GM19099 (cell line): ENCODE results near the gene MCHR2.

Experiments used
- POLR2A ChIP-seq: IDR thresholded peaks from 3 replicates; pipeline ENCODE4 v1.6.1; 2011; ENCODE audit warnings: low read depth; ENCODE audit not compliant: insufficient read length; ENCODE audit errors: extremely low read depth

Gene MCHR2, protein sequence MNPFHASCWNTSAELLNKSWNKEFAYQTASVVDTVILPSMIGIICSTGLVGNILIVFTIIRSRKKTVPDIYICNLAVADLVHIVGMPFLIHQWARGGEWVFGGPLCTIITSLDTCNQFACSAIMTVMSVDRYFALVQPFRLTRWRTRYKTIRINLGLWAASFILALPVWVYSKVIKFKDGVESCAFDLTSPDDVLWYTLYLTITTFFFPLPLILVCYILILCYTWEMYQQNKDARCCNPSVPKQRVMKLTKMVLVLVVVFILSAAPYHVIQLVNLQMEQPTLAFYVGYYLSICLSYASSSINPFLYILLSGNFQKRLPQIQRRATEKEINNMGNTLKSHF

DNA sequence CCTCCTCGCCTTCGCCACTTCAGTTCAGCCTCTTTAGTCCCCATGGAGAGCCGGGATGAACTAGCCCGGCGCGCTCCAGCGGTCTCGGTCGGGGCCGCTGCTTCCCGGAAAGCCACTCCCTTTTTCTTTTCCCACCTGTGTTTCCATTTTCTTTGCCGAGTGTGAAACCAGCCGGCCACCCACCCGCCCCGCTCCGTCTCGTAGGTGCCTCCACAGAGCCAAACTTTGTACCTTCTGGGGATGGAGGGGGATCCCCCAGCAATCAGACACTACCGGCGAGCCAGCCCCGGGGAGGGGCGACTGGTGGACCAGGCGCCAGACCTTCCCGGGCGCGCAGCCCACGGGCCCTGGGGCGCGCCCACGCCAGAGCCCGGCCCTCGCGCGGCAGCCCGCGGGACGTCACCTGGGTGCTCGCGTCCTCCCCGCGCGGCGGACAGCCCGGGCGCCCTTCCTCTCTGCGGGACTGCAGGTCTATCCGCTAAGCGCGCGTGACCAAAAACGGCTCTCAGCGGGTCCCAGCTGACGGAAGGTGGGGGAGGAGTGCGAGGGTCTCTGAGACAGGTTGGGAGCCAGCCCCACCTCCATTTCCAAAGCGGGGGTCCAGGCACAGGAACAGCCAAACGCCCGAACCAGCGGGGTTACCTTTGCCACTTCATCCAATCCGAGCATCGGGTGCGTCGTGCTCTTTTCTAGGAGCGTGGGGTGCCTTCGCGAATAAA lies at the start of gene MCHR2:
Gene MCHR2, minus strand, starts transcription at position 691 of the 719 bp plus-strand sequence. CDS start 38,076 bp downstream, outside the sequence.
- TF ChIP-seq POLR2A, result no peak

DNA sequence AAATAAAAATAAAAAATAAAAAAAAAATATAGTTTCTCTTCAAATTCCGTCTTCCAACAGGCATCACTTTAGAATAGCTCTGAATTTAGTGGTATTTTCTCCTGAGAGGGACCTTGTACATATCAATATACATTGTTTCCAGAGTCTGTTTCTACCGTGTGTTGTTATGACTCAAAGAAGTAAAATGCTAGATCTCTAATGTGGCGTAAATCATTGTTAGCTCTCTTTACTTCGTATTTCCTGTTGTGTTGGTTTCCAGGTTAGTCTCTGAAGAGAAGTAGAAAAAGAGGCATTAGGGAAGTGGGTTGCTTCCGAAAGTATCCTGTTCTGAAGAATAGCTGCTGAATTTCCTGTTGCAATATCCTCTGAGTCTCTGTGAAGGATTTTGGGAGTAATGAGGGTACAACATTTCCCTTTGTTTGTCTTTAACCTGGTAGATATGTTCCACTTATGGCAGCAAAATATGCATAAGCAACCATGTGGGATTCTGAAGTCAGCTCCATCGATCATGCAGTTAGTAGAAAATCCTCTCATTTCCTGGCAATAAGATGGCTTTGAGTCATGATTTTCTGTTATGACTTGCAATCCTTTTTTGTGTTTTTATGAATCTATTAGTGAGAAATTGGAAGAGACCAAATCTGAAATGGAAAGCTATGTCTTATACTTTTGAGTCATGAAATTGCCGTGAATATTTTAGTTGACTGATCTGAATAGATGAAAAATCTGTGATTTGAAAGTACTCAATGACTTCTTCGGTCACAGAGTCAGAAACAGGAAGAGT lies 42.0 kb upstream of the MCHR2 start:
- no peak for TF ChIP-seq POLR2A

DNA sequence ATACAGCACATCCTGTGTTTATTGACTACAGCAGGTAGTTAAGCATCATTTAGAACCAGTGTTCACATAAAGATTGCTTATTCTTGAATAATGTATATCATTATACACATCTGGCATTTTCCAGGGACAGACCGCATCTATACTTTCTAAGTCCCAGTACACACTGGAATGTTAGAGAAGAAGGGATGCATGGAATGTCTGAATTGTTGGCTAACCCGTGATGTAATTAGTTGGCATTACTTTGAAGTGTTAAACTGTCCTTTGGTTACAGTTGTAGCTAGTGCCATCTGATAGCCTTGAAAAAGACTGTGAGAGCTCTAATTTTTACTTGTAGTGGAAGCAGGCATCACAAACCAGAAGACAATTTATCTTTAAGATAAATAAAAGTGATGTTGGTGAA lies 29.8 kb upstream of the MCHR2 start:
- no peak for TF ChIP-seq POLR2A

DNA sequence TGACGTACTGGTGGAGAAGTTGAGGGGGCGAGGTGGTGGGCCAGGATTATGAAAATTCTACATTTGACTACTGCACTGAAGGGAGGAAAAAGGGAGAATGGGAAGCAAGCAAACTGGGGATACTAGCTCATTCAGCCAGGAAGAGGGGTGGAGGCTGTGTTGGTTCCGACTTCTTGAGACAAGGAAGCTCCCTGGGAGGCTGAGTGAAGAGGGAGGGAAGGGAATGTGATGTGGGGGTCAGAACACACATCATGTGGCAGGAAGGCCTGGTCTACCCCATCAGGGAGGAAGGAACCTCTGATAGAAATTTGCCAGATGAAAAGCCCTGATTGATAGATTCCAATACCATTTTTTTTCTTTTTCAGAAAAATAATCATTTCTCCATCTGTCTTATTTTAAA lies 28.8 kb upstream of the MCHR2 start:
- TF ChIP-seq POLR2A, result no peak

DNA sequence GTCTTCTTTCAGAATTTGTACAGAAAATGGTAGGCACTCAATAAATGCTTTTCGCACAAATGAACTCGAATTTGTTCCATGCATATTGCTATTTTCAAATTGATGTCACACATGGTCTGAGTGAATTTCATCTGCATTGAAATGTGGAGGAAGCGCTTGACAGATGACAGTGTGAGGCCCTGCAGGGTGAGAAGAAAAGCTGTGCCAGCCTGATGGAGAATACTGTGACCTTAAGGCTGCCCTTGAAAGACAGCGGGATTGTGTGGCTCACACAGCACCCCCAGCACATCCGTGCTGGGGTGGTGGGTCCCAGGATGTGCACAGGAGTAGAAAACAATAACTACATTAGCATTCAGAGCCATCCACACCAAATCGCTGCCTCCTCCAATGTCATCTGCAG lies 14.8 kb upstream of the MCHR2 start:
- no peak for TF ChIP-seq POLR2A

DNA sequence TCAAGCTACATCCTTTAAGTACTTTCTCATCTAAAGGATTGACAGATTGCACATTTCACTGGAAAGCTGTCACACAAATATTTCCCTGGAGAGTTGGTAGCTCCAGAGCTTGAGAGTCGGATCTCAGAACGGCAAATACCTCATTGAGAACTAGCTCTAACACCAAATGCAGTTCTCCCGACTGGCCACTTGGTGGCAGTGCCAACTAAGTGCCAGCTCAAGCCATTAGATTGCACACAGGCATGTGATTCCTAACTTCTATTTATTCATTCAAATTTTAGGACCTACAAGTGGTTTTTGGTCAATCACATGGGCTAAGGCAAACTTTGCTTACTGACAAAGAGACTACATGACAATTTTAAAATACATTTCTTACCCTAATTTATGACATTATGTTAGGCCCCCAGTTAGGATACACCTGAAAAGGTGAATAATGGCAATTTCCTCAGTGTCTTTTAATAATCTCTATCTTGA lies 7.9 kb upstream of the MCHR2 start:
- TF ChIP-seq POLR2A, result no peak

DNA sequence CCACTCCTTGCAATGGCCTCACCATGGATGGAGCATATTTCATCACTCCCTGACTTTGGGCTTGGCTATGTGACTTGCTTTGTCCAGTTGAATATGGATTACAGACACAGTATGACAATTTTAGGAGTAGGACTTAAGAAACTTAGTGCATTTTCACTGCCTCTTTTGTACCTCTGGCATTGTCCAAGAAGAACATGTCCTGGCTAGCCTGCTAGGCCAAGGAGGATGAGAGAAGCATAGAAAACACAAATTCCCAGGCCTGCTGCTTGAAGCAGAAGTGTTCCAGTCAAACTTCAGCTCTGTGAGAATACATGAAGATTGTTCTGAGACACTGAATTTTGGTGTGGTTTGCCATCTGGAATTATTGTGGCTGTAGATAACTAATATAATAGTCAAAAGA lies 3.1 kb upstream of the MCHR2 start:
- no peak for TF ChIP-seq POLR2A

DNA sequence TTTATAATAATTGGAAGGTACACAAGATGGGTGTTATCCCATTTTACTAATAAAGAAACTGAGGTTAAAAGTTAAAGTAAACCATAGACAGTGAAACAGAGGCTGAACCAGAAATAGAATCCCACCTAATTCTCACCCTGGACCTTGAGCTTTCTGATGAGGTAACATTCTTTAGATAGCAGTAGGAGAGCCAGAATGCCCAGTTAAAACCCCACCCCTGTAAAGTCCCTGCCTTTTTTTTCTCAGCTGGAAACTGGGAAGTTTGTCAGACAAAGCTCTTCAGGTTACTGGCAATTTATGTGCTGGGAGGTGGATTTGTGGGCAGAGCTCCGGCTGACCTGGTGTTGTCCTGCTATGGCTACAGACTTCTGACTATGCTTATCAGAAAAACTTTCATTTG lies 1.9 kb upstream of the MCHR2 start:
- no peak for TF ChIP-seq POLR2A

DNA sequence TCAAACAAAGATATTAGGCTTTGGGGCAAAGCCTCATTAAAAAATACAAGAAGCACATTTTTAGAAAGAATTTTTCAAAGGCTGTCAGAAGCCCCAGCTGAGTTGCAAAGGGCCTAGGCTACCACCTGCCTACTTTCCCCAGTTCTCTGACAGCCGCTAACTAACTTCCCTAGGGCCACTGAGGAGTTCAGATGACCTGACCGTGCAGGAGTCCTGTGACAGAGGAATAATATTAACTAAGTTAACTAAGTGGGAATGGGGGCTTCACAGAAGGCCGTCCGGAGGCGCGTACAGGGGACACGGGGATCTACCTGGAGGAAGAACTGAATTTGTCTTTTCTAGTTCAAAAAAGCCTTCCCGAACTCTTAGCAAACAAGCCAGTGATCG lies 884 bp downstream of the MCHR2 start:
- TF ChIP-seq POLR2A, result no peak

DNA sequence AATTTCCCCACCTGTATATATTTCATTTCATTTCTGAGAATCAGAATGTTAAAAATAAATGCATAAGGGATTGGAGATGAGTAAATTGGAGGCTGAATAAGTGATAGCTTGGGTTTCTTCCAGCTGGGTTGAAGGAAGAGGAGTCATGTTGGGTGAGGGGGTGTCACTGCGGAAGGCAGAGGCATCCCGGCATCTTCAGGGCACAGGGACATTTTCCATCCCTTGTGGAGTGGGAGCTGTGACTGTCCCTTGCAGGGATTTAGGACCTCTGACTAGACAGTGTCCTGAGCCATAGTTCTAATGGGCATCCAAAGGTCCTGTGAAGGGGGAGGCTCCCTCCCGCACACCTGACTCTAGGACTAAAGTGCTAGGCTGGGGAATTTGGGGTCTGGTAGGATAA lies 2.1 kb downstream of the MCHR2 start:
- no peak for TF ChIP-seq POLR2A

DNA sequence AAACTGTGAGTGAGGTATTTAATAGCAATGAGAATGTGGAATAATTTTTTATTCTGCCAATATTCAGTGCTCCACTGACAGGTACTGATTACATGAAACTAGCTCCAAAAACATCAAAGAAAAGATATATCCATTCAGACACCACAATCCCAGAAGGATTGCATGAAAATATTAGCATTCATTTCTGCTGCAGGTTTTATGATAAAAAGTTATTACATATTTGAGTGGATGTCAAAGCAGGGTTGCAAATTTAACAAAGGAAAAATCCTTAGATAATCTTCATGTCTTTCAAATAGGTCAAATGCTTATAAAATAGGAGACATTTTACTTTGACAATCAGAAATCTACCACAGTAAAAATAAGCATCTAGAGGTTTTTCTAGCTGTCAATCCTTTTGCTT lies 13.3 kb downstream of the MCHR2 start:
- no peak for TF ChIP-seq POLR2A

DNA sequence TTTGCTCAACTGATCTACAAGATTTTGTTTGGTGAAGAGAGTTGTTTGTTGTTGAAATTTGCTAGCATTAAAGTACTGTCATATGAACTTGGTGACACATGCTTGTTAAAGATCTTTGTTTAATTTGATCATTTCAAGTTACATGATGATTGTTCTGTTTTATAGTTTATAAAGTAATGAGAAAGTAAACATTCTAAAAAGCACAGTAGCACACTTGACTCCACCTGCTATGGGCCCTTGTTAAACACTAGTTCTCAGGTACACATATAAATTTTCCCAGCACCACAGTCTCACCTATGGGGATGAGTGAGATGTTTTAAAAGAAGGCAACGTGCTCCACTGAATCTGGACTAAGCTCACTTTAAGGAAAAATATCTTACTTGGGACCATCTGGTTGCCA lies 14.1 kb downstream of the MCHR2 start:
- TF ChIP-seq POLR2A, result no peak

DNA sequence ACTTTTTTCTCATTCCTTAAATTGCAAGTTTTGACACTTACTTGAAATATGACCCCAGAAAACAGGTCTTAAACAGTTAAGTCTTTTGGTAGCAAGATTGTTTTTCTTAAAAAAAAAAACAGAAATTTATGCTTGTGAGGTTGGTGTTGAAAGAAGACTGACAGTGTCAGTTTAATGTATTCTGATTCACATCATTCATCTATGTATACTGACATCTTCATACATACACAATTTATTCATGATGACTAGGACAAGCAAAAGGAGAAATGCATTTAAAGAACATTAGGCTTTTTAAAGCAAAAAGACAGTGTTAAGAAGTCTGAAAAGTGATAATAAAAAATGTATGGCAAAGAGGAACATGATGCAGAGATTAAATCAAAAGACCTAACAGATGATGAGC lies 27.0 kb downstream of the MCHR2 start:
- TF ChIP-seq POLR2A, result no peak

DNA sequence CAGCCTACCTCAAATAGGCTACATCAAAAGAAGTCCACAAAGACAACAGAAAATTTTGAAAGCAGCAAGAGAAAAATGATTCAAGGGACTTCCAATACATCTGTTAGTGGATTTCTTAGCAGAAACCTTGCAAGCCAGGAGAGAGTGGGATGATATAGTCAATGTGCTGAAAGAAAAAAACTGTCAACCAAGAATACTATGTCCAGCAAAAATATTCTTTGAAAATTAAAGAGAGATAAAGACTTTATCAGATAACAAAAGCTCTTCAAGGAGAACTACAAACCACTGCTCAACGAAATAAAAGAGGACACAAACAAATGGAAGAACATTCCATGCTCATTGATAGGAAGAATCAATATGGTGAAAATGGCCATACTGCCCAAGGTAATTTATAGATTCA lies 34.0 kb downstream of the MCHR2 start:
- no peak for TF ChIP-seq POLR2A

DNA sequence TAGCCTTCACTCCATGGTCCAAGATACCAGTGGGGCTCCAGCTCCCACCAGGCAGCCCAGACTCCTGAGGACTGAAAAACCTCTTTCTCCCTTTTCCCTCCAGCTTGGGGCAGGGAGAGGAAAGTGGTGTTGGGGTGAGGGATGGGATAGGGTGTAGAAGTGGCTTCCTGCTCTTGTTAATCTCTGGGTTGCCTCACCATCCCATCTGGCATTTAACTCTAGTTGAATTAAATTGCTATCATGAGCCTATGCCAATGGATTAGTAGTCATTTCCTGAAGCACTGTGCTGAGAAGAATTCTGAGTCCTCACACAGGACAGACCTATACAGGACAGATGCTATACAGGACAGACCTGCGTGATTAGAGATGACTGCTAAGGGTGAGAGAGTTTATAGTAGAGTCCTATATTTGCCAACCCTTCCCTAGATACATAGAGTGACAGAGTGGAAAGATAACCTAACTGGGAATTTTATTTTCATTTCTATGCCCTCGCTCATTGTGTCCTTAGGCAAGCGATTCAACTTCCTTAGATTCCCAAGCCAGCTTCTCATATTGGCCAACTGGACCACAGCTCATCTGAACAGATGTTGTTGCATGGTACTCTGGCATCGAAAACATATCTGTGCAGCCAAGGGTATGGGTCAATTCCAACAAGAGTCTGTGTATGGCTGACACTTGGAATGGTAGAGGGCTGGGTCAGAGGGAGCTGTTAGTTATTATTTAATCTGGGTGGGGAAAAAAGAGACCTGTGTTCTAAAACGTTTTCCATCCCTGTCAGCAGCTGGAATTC lies 42.8 kb downstream of the MCHR2 start:
- TF ChIP-seq POLR2A, result no peak
